Immature natural killer cell (primary cell): ENCODE measurements around the gene NKX2-3. TPM values are rescaled to one million over a fixed set of nuclear protein-coding genes. Genes with fewer than 3 reads are reported as not detected.

Experiments used
- DNase-seq, 3 donors: peaks; one replicate each; pipeline ENCODE4 v3.0.0; 2022; ENCODE audit warnings: mixed read lengths in 1 of 3
- H3K27ac Mint-ChIP-seq, 6 donors: one replicate each; pipeline ENCODE4 v1.8.0; 2020; ENCODE audit warnings: mixed read lengths in 6 of 6, mild to moderate bottlenecking in 5 of 6, inconsistent platforms in 4 of 6, moderate library complexity in 3 of 6
- H3K27me3 Mint-ChIP-seq, 3 donors: one replicate each; pipeline ENCODE4 v1.8.0; 2020 to 2021; ENCODE audit warnings: low read depth in 3 of 3, mild to moderate bottlenecking in 3 of 3, mixed read lengths in 3 of 3, moderate library complexity in 3 of 3, inconsistent platforms in 1 of 3
- H3K36me3 Mint-ChIP-seq, 3 donors: one replicate each; pipeline ENCODE4 v1.8.0; 2020; ENCODE audit warnings: mixed read lengths in 3 of 3, inconsistent platforms in 2 of 3, mild to moderate bottlenecking in 2 of 3
- H3K4me1 Mint-ChIP-seq, 2 donors: one replicate each; pipeline ENCODE4 v1.8.0; 2020; ENCODE audit warnings: inconsistent platforms in 2 of 2, mild to moderate bottlenecking in 2 of 2, mixed read lengths in 2 of 2, moderate library complexity in 1 of 2
- H3K4me3 Mint-ChIP-seq, 5 donors: one replicate each; pipeline ENCODE4 v1.8.0; 2020; ENCODE audit warnings: mild to moderate bottlenecking in 5 of 5, mixed read lengths in 5 of 5, inconsistent platforms in 3 of 5, moderate library complexity in 3 of 5
- H3K9me3 Mint-ChIP-seq, 6 donors: one replicate each; pipeline ENCODE4 v1.8.0; 2020; ENCODE audit warnings: mild to moderate bottlenecking in 6 of 6, mixed read lengths in 6 of 6, inconsistent platforms in 4 of 6, moderate library complexity in 3 of 6
- polyA plus RNA-seq, 3 donors: library from polyadenylated mRNA; unstranded; fragments of 300-500 nt; fragmentation: Illumina TruSeq; gene quantifications; one replicate each; pipeline ENCODE4 v1.2.3, GENCODE V29; 2021

Gene NKX2-3
- polyA plus RNA-seq, 3 donors from 2014 or later = not detected

GRCh38 chr10:99530108-99531025 is 2.4 kb upstream of the NKX2-3 start:
- peaks cover 0 to 3% (median 0%) of the 10 kb centered on the region in 6 donors for H3K9me3 Mint-ChIP-seq
- H3K27ac Mint-ChIP-seq = no peak overlapping the region
- no peaks in the 10 kb centered on the region for H3K36me3 Mint-ChIP-seq
- H3K4me3 Mint-ChIP-seq = peak overlapping the region; percentile 30 to 51 (median 37)
- H3K27me3 Mint-ChIP-seq = peaks cover 35 to 54% (median 51%) of the 10 kb centered on the region in 3 donors
- peaks cover 31 to 54% of the 10 kb centered on the region in 2 donors for H3K4me1 Mint-ChIP-seq
- no peak for DNase-seq

GRCh38 chr10:99531026-99531695 is 1.6 kb upstream of the NKX2-3 start:
- Mint-ChIP-seq H3K9me3 (peaks cover 0 to 3% (median 0%) of the 10 kb centered on the region in 6 donors), H3K36me3 (no peaks in the 10 kb centered on the region), H3K4me3 (peak overlapping the region in 2 of 5 donors; percentile 37 to 51), H3K4me1 (peaks cover 32 to 57% of the 10 kb centered on the region in 2 donors), H3K27me3 (peaks cover 36 to 56% (median 51%) of the 10 kb centered on the region in 3 donors), H3K27ac (no peak overlapping the region)
- no peak for DNase-seq

DNA sequence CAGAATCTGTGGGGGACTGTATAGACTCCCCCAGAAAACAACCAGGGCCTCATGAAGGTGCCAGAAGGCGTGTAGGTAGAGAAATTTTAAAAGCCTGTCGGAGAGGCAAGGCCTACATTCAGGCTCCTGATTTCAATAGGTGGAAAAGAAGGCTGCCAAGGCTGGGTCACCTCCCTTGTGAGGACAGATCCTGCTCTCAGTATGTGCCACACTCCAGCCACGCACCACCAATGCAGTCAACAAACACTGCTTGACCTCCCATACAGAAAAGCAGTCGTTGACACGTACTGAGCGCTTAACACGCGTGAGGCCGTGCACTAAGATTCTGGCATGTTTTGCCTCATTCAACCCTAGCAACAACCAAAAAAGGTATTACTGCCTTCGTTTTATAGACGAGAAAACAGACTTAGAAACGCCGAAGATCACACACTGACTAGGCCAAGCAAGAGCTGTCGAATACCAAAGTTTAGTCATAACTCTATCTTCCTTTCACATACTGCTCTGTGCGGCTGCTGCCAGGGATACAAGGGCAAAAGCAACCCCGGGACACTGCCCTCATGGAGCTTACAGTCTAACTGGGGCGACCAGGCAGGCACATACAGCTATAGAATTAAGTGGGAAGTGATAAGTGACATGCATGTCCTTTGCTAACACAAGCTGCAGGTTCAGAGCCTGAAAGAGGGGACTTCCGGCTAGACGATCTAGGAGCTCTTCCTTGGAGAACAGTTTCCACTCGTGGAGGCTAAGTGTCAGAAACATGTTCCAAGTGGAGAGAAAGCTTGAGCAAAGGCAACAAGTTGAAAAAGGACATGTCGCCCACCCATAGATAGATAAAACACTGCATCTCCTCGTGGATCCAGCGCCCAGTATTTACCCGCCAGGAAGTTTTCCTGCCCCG is 797 bp upstream of the NKX2-3 start:
- Mint-ChIP-seq H3K4me1 (peaks cover 36 to 61% of the 10 kb centered on the region in 2 donors), H3K4me3 (peak overlapping the region in 3 of 5 donors; percentile 39 to 65 (median 60)), H3K27me3 (peaks cover 39 to 60% (median 54%) of the 10 kb centered on the region in 3 donors), H3K27ac (no peak overlapping the region), H3K36me3 (no peaks in the 10 kb centered on the region), H3K9me3 (peaks cover 0 to 3% (median 0%) of the 10 kb centered on the region in 6 donors)
- no peak for DNase-seq

GRCh38 chr10:99533496-99534449 is 1.0 kb downstream of the NKX2-3 start:
- DNase-seq = no peak
- H3K9me3 Mint-ChIP-seq = peaks cover 0 to 3% (median 0%) of the 10 kb centered on the region in 6 donors
- H3K27me3 Mint-ChIP-seq = peaks cover 42 to 55% (median 55%) of the 10 kb centered on the region in 3 donors
- H3K27ac Mint-ChIP-seq = no peak overlapping the region
- peak overlapping the region in 3 of 5 donors; percentile 5 to 48 (median 13) for H3K4me3 Mint-ChIP-seq
- H3K36me3 Mint-ChIP-seq = no peaks in the 10 kb centered on the region
- peaks cover 36 to 53% of the 10 kb centered on the region in 2 donors for H3K4me1 Mint-ChIP-seq

DNA sequence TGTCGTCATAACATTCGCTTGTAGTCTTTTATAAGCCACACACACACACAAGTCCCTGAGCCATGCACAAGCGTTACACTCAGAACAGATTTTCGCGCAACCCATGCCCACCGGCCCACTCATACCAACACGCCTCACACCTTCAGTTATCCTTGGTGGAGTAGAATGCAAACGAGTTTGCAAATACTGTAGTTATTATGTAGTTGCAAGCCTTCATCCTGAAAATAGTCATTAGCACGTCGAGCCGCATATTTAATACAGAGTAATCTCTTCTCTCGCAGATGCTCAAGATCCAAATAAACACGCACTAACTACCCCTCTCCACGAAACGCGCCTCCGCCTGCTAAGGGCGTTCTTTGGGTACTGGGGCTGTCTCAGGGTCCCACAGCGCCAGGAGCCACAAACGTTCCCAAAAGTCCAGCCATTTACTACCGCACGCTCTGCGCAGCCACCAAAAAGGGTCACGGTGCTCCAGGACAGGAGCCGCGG is 1.8 kb downstream of the NKX2-3 start:
- peaks cover 0 to 3% (median 0%) of the 10 kb centered on the region in 6 donors for H3K9me3 Mint-ChIP-seq
- no peak overlapping the region for H3K27ac Mint-ChIP-seq
- H3K27me3 Mint-ChIP-seq = peaks cover 34 to 54% (median 52%) of the 10 kb centered on the region in 3 donors
- peaks cover 30 to 45% of the 10 kb centered on the region in 2 donors for H3K4me1 Mint-ChIP-seq
- no peak for DNase-seq
- no peaks in the 10 kb centered on the region for H3K36me3 Mint-ChIP-seq
- H3K4me3 Mint-ChIP-seq = peak overlapping the region in 3 of 5 donors; percentile 5 to 48 (median 13)

DNA sequence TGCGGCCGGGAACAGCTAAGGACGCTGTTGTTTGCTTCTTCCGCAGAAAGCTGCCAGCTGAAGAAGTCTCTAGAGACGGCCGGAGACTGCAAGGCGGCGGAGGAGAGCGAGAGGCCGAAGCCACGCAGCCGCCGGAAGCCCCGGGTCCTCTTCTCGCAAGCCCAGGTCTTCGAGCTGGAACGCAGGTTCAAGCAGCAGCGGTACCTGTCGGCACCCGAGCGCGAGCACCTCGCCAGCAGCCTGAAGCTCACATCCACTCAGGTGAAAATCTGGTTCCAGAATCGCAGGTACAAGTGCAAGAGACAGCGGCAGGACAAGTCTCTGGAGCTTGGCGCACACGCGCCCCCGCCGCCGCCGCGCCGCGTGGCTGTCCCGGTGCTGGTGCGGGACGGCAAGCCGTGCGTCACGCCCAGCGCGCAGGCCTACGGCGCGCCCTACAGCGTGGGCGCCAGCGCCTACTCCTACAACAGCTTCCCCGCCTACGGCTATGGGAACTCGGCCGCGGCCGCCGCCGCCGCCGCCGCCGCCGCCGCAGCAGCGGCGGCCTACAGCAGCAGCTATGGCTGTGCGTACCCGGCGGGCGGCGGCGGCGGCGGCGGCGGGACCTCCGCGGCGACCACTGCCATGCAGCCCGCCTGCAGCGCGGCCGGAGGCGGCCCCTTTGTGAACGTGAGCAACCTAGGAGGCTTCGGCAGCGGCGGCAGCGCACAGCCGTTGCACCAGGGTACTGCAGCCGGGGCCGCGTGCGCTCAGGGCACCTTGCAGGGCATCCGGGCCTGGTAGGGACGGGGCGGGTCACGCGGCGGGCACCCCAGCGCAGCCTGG is 2.4 kb downstream of the NKX2-3 start:
- no peak for DNase-seq
- Mint-ChIP-seq H3K27ac (no peak overlapping the region), H3K36me3 (no peaks in the 10 kb centered on the region), H3K9me3 (peaks cover 0 to 3% (median 0%) of the 10 kb centered on the region in 6 donors), H3K4me1 (peaks cover 30 to 39% of the 10 kb centered on the region in 2 donors), H3K27me3 (peaks cover 29 to 53% (median 46%) of the 10 kb centered on the region in 3 donors), H3K4me3 (peak overlapping the region in 1 of 5 donors; percentile 21)

GRCh38 chr10:99535764-99536337 is 3.1 kb downstream of the NKX2-3 start:
- Mint-ChIP-seq H3K27ac (no peak overlapping the region), H3K9me3 (peaks cover 0 to 3% (median 0%) of the 10 kb centered on the region in 6 donors), H3K4me1 (peaks cover 28 to 33% of the 10 kb centered on the region in 2 donors), H3K36me3 (no peaks in the 10 kb centered on the region), H3K27me3 (peaks cover 28 to 49% (median 40%) of the 10 kb centered on the region in 3 donors), H3K4me3 (peak overlapping the region in 3 of 5 donors; percentile 13 to 57 (median 27))
- DNase-seq = no peak

GRCh38 chr10:99536338-99537085 is 3.8 kb downstream of the NKX2-3 start:
- Mint-ChIP-seq H3K4me3 (peak overlapping the region in 4 of 5 donors; percentile 12 to 57 (median 20)), H3K4me1 (peaks cover 28 to 33% of the 10 kb centered on the region in 2 donors), H3K27ac (no peak overlapping the region), H3K36me3 (no peaks in the 10 kb centered on the region), H3K27me3 (peaks cover 29 to 52% (median 39%) of the 10 kb centered on the region in 3 donors), H3K9me3 (peaks cover 0 to 3% (median 0%) of the 10 kb centered on the region in 6 donors)
- DNase-seq = no peak

DNA sequence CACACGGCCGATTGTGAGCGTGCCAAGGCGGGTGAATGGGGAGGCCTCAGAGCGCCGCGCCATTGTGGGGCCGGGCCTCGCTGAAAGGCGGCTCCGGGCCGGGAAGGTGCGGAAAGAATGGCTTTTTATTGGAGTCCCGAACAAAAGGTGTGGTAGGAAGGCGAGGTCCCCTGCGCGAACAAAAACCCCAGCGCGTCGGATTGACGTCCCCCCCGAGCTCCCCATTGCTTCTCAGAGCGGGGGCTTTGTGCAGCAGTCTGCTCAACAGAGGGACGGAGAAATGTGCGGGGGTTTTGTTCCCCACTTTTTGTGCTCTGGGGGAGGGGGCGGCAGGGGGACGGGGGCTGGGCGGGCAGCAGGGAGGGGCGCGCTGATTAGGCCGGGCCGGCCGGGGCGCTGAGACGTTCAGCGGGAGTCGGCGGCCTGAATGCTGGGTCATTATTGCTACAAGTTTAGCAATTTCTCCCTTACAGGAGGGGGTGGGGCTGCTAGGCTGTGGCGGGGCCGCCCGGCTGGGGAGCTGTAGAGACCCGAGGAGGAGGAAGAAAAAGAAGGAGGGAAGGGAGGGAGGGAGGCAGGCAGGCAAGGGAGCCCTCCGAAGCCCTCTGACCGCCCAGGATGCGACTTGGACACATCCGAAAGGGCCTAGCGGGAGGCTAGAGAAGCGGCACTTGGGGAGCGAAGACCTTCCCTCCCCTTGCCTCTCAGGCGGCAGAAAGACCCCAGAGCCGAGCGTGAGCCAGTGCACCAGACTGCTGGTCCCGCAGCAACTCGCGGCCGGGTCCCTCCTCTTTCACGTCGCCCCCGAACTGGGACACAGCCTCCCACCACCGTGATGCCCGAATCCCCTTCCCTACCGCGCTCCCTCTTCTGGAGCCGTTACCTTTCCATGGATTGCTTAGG is 4.6 kb downstream of the NKX2-3 start:
- no peak for DNase-seq
- peaks cover 21 to 25% of the 10 kb centered on the region in 2 donors for H3K4me1 Mint-ChIP-seq
- no peak overlapping the region for H3K27ac Mint-ChIP-seq
- peaks cover 24 to 52% (median 33%) of the 10 kb centered on the region in 3 donors for H3K27me3 Mint-ChIP-seq
- peaks cover 0 to 2% (median 0%) of the 10 kb centered on the region in 6 donors for H3K9me3 Mint-ChIP-seq
- H3K36me3 Mint-ChIP-seq = no peaks in the 10 kb centered on the region
- peak overlapping the region in 2 of 5 donors; percentile 18 for H3K4me3 Mint-ChIP-seq
